NCI-H748 treated with DMSO at 0.1 percent for 48 hours (cell line): Measurements from ENCODE around the gene GIMAP6.
"Not testable (repeated sequence)": the region's sequence is repeated elsewhere in the genome, so short reads cannot be mapped to it uniquely, and the experiment has no call there.

ENCODE experiments used
- DNase-seq: peaks from one replicate; lab custom pipeline; 2025; lab: John Stamatoyannopoulos, UW

GIMAP6 gene

GRCh38 chr7:150585199-150585598, 47.0 kb downstream of the GIMAP6 start:
- DNase-seq, result no peak

- no peak for DNase-seq
These were observed 51.4 kb downstream of the GIMAP6 start for GRCh38 chr7:150580638-150581394.

DNA sequence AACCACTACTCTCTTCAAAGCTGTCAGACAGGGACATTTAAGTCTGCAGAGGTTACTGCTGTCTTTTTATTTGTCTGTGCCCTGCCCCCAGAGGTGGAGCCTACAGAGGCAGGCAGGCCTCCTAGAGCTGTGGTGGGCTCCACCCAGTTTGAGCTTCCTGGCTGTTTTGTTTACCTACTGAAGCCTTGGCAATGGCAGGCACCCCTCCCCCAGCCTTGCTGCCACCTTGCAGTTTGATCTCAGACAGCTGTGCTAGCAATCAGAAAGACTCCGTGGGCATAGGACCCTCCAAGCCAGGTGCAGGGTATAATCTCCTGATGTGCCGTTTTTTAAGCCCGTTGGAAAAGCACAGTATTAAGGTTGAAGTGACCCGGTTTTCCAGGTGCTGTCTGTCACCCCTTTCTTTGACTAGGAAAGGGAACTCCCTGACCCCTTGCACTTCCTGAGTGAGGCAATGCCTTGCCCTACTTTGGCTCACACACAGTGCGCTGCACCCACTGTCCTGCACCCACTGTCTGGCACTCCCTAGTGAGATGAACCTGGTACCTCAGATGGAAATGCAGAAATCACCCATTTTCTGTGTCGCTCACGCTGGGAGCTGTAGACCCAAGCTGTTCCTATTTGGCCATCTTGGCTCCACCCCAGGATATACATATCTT, 52.1 kb downstream of the GIMAP6 start:
- not testable (repeated sequence) for DNase-seq
